HepG2 (cell line): ENCODE data around the gene TOMM22. TPM values are rescaled to one million over a fixed set of nuclear protein-coding genes. Genes with fewer than 3 reads are reported as not detected.

Source experiments
- ATAC-seq: fragments of 200-7000 bp; cut with Tn5 transposase; 3 replicates; pipeline ENCODE4 v1.9.1; 2020; ENCODE audit warnings: mild to moderate bottlenecking, moderate library complexity
- BruUV-seq: library from RNA; stranded (reverse); fragments of 400-500 nt; replicated peaks from 2 replicates; lab custom pipeline; 2021; lab: Mats Ljungman, UMichigan
- CTCF ChIA-PET: fragments of 300-600 bp; formaldehyde crosslinking; extraction: SDS; loops from one replicate; lab custom pipeline; 2021; ENCODE audit warnings: low total read pairs, inconsistent platforms, low intra/inter-chr PET ratio; lab: Yijun Ruan, JAX
- POLR2A ChIA-PET: fragments of 350-600 bp; sonication (Branson Sonifier 250); formaldehyde crosslinking; loops from one replicate; lab custom pipeline; 2020; ENCODE audit warnings: antibody characterized with exemption, inconsistent platforms; lab: Yijun Ruan, JAX
- DNase-seq: peaks from one replicate; pipeline ENCODE4 v3.0.0-alpha.2; 2015; ENCODE audit warnings: low spot score
- FAIRE-seq: peaks from 3 replicates; lab custom pipeline; 2011; peaks lifted over from hg19 to GRCh38; lab: Jason Lieb, UNC
- H2AFZ ChIP-seq: one replicate; pipeline ENCODE4 v1.6.1; 2011; ENCODE audit warnings: low read length, inconsistent platforms
- H3K27ac ChIP-seq: fragments of 300-600 bp; 3 replicates; pipeline ENCODE4 v1.8.0; 2011; ENCODE audit warnings: mixed run types, mild to moderate bottlenecking, mixed read lengths, low read length, inconsistent platforms; ENCODE audit not compliant: insufficient read depth; ENCODE audit errors: extremely low read length
- H3K27me3 ChIP-seq, 2 experiments: fragments of 200-600 bp in 1 of 2; 2 replicates in 1 of 2; 3 replicates in 1 of 2; pipeline versions ENCODE4 v1.6.0 to v1.8.0; 2011; ENCODE audit warnings: low read length in 2 of 2, mild to moderate bottlenecking in 2 of 2, moderate library complexity in 2 of 2, inconsistent platforms in 1 of 2; ENCODE audit not compliant: insufficient read depth in 2 of 2, control insufficient read depth in 1 of 2
- H3K36me3 ChIP-seq, 2 experiments: fragments of 200-600 bp in 1 of 2; replicated peaks in 1 of 2; 2 replicates in 1 of 2; 3 replicates in 1 of 2; pipeline versions ENCODE4 v1.5.1 to v1.8.0; 2011; ENCODE audit warnings: low read length in 2 of 2, inconsistent platforms in 1 of 2; ENCODE audit not compliant: insufficient read depth in 2 of 2, control insufficient read depth in 1 of 2
- H3K4me1 ChIP-seq: 2 replicates; pipeline ENCODE4 v1.5.1; 2012; ENCODE audit warnings: low read length, inconsistent platforms; ENCODE audit not compliant: insufficient read depth
- H3K4me2 ChIP-seq: 2 replicates; pipeline ENCODE4 v1.6.0; 2011; ENCODE audit warnings: low read depth, low read length, inconsistent platforms
- H3K4me3 ChIP-seq, 3 experiments: fragments of 200-600 bp in 1 of 3; sonication (generic), shearing (Covaris generic) in 1 of 3; replicated peaks in 1 of 3; 2 replicates each; pipeline ENCODE4 v1.5.1; 2011 to 2016; ENCODE audit warnings: low read length in 3 of 3, inconsistent platforms in 2 of 3, low read depth in 2 of 3, mild to moderate bottlenecking in 2 of 3, control low read depth in 1 of 3, mixed read lengths in 1 of 3; ENCODE audit not compliant: insufficient read depth in 1 of 3
- H3K79me2 ChIP-seq: one replicate; pipeline ENCODE4 v1.6.1; 2011; ENCODE audit warnings: low read length, inconsistent platforms; ENCODE audit not compliant: insufficient read depth
- H3K9ac ChIP-seq: 2 replicates; pipeline ENCODE4 v1.6.0; 2011; ENCODE audit warnings: mild to moderate bottlenecking, low read depth, low read length, inconsistent platforms; ENCODE audit not compliant: insufficient read depth
- H3K9me3 ChIP-seq: 2 replicates; pipeline ENCODE4 v1.5.1; 2012; ENCODE audit warnings: mild to moderate bottlenecking, low read length
- H4K20me1 ChIP-seq: 2 replicates; pipeline ENCODE4 v1.6.0; 2011; ENCODE audit warnings: inconsistent platforms, mild to moderate bottlenecking, low read length, moderate library complexity; ENCODE audit not compliant: insufficient read depth
- CHD2 ChIP-seq: IDR thresholded peaks from 2 replicates; pipeline ENCODE4 v1.6.1; 2011; ENCODE audit warnings: low read depth, low read length, improper control_type of control experiment
- PCBP1 ChIP-seq: fragments of 200-400 bp; formaldehyde crosslinking; IDR thresholded peaks from 2 replicates; pipeline ENCODE4 v1.6.1; 2017; ENCODE audit warnings: mild to moderate bottlenecking, low read depth, low read length, borderline replicate concordance
- RXRA ChIP-seq: sonication (generic); formaldehyde crosslinking; IDR thresholded peaks from 2 replicates; pipeline ENCODE4 v1.5.1; 2020; ENCODE audit warnings: missing genetic modification reagents
- WGBS: methylation state at CpG from one replicate; pipeline ENCODE4 v1.1.6; 2017; ENCODE audit warnings: low lambda C conversion rate; 5-methylcytosine and 5-hydroxymethylcytosine counted together
- in situ Hi-C: cut with HindIII; loops from 2 replicates; pipeline ENCODE4 v1.10.0; 2017; ENCODE audit warnings: low pct_unique_long_range_greater_than_20kb; ENCODE audit not compliant: extremely low pct_ligation_motif_present
- intact Hi-C: fragments of 100-400 bp; cut with micrococcal nuclease; formaldehyde crosslinking; loops from one replicate; pipeline ENCODE4 v1.10.0; 2022; ENCODE audit not compliant: unreplicated experiment
- polyA plus RNA-seq, 8 experiments: library from polyadenylated mRNA; depleted of rRNA in 3 of 8; stranded (reverse) in 7 of 8; unstranded in 1 of 8; fragments of >200 nt; fragmentation: Illumina TruSeq in 4 of 8; extraction: Trizol in 4 of 8; gene quantifications; 2 replicates each; pipeline versions ENCODE4 v1.2.1 to v1.2.3, GENCODE V29; 2011 to 2016; ENCODE audit warnings: low read depth in 4 of 8, missing spikeins in 1 of 8, mixed read lengths in 1 of 8; ENCODE audit not compliant: insufficient read depth in 1 of 8
- total RNA-seq, 5 experiments: library from RNA; depleted of rRNA; stranded (reverse); fragments of >200 nt; fragmentation: Illumina TruSeq; extraction: Trizol; gene quantifications; 2 replicates each; pipeline ENCODE4 v1.2.3, GENCODE V29; 2016; ENCODE audit warnings: low read depth in 1 of 5
- TF ChIP-seq, protein P1 (sequence below): sonication (generic); formaldehyde crosslinking; IDR thresholded peaks from 2 replicates; pipeline ENCODE4 v1.4.0; 2020; ENCODE audit warnings: missing genetic modification reagents
- TF ChIP-seq, protein P2 (sequence below): sonication (generic); formaldehyde crosslinking; IDR thresholded peaks from 2 replicates; pipeline ENCODE4 v1.4.0; 2020; ENCODE audit warnings: mild to moderate bottlenecking, missing genetic modification reagents
- TF ChIP-seq, protein P3 (sequence below): IDR thresholded peaks from 2 replicates; pipeline ENCODE4 v1.6.1; 2016
- TF ChIP-seq, protein P4 (sequence below): sonication (generic); IDR thresholded peaks from 2 replicates; pipeline ENCODE4 v1.6.1; 2016; ENCODE audit warnings: low read depth, borderline replicate concordance

Gene TOMM22
- total and polyA plus RNA-seq, 2 of the 13 experiments (the other 11 are each of a cell fraction or from before 2014, with no cell fraction given): 46.9 to 118 TPM

DNA sequence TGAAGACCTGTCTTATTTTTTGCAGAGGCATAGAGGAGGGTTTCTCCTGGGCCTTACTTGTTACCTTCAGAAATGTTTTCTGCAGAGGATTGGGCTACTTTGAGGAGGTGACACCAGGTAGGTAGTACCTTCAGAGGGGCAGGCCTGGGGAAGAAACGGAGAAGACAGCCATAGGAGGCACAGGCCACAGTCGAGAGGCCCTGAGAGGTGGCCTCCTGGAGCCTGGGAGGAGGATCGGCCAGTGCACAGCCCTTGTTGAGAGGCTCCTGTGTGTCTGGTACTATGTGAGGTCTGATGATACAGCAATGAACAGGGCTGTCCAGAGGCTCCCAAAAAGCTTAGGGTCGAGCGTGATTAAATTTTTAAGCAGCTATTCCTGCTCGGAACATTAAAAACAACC lies 35.5 kb downstream of the TOMM22 start:
- H3K4me3 ChIP-seq: no peak overlapping the region
- no peaks in the 10 kb centered on the region for H3K27me3 ChIP-seq
- H4K20me1 ChIP-seq: peaks cover 38% of the 10 kb centered on the region
- H3K4me2 ChIP-seq: no peak overlapping the region
- BruUV-seq: no TSS peak
- no peak overlapping the region for H3K9ac ChIP-seq
- H3K79me2 ChIP-seq: peaks cover 36% of the 10 kb centered on the region
- H3K36me3 ChIP-seq: peaks cover 39 to 59% of the 10 kb centered on the region in 2 experiments
- ChIA-PET CTCF (no interaction called here), POLR2A (interaction anchor here (1.1 to 1.3 kb wide), 2 partner anchors 8 to 16 kb away, joined by 3 read pairs; no protein-coding TSS in a partner anchor)
- DNase-seq (no peak), ATAC-seq (no peak), FAIRE-seq (no peak)
- H3K9me3 ChIP-seq: no peaks in the 10 kb centered on the region
- H3K27ac ChIP-seq: no peak overlapping the region
- H3K4me1 ChIP-seq: no peaks in the 10 kb centered on the region
- in situ Hi-C loops: no loop called here
- H2AFZ ChIP-seq: no peak overlapping the region
- TF ChIP-seq, protein P1, sequence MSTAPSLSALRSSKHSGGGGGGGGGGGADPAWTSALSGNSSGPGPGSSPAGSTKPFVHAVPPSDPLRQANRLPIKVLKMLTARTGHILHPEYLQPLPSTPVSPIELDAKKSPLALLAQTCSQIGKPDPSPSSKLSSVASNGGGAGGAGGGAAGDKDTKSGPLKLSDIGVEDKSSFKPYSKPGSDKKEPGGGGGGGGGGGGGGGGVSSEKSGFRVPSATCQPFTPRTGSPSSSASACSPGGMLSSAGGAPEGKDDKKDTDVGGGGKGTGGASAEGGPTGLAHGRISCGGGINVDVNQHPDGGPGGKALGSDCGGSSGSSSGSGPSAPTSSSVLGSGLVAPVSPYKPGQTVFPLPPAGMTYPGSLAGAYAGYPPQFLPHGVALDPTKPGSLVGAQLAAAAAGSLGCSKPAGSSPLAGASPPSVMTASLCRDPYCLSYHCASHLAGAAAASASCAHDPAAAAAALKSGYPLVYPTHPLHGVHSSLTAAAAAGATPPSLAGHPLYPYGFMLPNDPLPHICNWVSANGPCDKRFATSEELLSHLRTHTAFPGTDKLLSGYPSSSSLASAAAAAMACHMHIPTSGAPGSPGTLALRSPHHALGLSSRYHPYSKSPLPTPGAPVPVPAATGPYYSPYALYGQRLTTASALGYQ (CRISPR knock-in tag): no peak
- no peak for TF ChIP-seq PCBP1
- no peak for TF ChIP-seq RXRA
- TF ChIP-seq, protein P2, sequence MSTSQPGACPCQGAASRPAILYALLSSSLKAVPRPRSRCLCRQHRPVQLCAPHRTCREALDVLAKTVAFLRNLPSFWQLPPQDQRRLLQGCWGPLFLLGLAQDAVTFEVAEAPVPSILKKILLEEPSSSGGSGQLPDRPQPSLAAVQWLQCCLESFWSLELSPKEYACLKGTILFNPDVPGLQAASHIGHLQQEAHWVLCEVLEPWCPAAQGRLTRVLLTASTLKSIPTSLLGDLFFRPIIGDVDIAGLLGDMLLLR: no peak
- no peak for TF ChIP-seq CHD2
- TF ChIP-seq, protein P3, sequence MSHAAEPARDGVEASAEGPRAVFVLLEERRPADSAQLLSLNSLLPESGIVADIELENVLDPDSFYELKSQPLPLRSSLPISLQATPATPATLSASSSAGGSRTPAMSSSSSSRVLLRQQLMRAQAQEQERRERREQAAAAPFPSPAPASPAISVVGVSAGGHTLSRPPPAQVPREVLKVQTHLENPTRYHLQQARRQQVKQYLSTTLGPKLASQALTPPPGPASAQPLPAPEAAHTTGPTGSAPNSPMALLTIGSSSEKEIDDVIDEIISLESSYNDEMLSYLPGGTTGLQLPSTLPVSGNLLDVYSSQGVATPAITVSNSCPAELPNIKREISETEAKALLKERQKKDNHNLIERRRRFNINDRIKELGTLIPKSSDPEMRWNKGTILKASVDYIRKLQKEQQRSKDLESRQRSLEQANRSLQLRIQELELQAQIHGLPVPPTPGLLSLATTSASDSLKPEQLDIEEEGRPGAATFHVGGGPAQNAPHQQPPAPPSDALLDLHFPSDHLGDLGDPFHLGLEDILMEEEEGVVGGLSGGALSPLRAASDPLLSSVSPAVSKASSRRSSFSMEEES (CRISPR knock-in tag): no peak
- TF ChIP-seq, protein P4, sequence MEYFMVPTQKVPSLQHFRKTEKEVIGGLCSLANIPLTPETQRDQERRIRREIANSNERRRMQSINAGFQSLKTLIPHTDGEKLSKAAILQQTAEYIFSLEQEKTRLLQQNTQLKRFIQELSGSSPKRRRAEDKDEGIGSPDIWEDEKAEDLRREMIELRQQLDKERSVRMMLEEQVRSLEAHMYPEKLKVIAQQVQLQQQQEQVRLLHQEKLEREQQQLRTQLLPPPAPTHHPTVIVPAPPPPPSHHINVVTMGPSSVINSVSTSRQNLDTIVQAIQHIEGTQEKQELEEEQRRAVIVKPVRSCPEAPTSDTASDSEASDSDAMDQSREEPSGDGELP: no peak
- intact Hi-C loops: no loop called here
- WGBS: 98% methylated on average over 6 of the region's 6 CpGs
